Measurements from ENCODE around the gene DHX58.

DHX58 gene

GRCh38 chr17:42109086-42109485, 3.4 kb downstream of the DHX58 start:
- DNase-seq: no peak

DNA sequence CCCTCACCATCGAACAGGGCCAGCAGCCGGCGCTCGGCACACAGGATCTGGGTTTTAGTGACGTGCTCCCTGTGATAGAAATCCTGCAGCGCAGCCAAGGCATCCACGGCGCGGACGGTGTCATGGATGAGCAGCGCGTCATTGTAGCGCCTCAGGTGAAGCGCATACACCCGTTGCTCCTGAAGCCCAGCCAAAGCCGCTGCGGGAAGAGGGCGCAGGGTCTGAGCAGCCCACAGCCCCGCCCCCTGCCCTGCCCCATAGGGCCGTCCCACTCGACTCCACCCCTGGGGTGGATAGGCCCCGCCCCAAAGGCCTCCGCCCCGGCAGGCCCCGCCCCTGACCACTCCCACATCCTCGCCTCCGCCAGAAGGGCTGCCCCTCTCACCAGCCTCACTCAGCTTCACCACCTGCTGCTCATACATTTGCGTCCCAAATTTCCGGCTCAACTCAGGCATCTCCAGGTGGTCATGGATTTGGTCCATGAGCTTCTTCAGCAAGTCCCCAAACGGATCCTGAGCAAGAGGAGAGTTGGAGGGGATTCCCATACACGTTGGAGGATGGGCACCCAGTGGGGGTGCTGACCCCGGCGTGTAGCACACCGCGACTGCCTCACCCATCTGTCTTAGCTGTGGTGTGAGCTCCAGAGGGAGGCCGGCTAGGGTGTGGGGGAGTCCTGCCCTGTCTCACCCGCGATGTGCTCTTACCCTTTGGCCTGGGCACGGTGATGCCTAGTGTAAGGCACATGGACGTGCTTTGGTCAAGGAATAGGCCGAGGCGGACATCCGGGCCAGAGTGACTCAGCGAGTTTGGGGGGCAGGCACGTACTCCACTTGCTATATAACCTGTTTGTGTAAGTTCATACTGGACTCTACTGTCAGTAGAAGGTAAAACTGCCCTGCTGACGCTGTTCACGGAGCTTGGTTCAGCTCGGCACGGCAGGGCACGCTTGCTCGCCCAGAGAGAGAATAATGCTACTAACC, 4.6 kb downstream of the DHX58 start:
- peak; percentile 69 to 72 for DNase-seq

DNA sequence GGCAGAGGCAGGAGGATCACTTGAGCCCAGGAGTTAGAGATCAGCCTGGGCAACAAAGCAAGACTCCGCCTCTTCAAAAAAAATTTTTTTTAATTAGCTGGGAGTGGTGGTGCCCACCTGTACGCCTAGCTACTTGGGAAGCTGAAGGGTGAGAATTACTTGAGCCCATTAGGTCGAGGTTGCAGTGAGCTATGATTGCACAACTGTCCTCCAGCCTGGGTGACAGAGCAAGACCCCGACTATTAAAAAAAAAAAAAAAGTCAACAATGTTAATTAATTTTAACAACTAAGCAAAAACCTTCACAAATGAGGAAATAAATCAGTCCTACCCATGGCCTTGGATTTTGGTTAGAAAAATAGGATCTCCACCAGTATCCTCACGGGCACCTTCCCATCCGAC, 5.4 kb downstream of the DHX58 start:
- DNase-seq: no peak

DNA sequence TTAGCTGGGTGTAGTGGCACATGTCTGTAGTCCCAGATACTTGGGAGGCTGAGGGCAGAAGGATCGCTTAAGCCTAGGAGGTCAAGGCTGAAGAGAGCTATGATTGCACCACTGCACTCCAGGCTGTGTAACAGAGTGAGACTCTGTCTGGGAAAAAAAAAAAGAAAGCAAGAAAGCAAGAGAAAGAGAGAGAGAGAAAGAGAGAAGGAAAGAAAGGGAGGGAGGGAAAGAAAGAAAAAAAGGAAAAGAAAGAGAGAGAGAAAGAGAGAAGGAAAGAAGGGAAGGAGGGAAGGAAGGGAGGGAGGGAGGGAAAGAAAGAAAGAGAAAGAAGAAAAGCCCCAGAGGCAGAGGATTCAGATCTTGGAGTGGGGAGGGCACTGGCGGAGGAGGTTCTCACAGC, 6.5 kb downstream of the DHX58 start:
- no peak for DNase-seq

- DNase-seq: no peak
Observed at GRCh38 chr17:42104264-42104663, 8.2 kb downstream of the DHX58 start.

GRCh38 chr17:42103221-42103954, 9.1 kb downstream of the DHX58 start:
- DNase-seq: no peak

DNA sequence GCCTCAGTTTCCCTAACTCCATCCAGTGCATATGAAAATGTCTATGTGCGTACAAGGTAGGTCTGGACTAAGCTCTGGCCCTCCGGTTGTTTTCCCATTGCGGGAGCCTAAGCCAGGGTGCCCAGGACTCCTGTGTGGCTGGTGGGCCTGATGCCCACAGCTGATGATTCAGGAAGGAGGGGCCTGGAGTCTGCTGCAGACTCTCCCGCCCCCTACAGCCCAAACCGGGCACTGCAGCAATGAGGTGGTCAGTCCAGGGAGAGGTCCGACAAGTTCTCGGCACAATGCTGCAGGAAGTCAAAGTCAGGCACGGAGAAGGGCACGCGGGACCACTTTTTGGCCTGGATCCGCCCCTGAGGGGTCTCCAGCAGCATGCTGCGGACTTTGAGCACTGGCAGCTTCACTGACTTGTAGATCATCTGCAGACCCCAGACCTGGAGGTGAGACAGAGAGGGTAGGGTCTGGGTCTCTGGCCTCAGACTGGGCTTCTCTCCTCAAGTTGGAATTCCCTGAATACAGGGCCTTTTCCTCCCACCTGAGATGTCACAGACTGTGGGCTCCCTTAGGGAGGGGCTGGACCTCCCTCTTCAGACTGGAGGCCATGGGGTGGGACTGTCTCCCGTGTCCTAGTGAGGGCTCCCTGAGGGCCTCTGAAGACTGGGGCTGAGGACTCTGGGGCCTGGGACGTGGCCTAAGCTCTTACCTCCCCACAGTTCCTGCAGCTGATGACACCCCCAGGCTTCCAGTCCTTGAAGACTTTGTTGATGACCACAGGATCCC, 10.8 kb downstream of the DHX58 start:
- peak; percentile 45 to 47 for DNase-seq

DNA sequence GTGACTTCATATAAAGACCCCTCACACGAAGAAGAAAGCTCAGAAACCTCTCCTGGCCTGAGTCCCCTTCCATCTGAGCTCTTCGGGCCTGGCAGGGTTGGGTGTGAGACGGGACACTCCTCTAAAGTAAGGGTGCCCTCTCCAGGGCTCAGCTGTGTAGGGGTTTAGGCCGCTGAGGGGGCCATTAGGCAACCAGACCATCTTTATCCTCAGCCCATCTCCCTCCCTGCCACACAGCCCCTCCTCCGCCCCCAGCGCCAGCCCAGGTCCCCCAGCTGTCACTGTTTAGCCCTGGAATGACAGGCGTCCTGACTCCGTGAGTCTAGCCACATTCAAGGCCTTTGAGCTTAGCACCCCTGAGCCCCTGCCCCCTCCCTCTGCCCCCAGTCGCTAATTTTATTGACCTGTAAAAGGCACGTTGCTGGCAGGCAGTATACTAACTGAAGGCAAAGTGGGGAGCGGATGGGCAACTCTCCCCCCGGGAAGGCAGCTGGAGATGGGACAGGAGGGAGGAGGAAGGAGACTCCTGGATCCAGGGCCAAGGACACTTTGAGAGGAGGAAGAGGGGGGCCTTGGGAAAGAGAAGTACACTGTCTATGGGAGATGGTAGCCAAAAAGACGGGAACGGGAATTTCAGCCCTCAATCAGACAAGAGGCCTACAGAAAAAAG, 13.6 kb downstream of the DHX58 start:
- DNase-seq: no peak

- no peak for DNase-seq
Observed at GRCh38 chr17:42097691-42098631, 14.6 kb downstream of the DHX58 start, which contains the start of gene ZNF385C. TSS of gene ZNF385C (minus strand) at chr17:42098473. CDS start at chr17:42063056, 35,417 bp downstream.

- DNase-seq: no peak
Observed at GRCh38 chr17:42096360-42097111, 16.0 kb downstream of the DHX58 start.

DNA sequence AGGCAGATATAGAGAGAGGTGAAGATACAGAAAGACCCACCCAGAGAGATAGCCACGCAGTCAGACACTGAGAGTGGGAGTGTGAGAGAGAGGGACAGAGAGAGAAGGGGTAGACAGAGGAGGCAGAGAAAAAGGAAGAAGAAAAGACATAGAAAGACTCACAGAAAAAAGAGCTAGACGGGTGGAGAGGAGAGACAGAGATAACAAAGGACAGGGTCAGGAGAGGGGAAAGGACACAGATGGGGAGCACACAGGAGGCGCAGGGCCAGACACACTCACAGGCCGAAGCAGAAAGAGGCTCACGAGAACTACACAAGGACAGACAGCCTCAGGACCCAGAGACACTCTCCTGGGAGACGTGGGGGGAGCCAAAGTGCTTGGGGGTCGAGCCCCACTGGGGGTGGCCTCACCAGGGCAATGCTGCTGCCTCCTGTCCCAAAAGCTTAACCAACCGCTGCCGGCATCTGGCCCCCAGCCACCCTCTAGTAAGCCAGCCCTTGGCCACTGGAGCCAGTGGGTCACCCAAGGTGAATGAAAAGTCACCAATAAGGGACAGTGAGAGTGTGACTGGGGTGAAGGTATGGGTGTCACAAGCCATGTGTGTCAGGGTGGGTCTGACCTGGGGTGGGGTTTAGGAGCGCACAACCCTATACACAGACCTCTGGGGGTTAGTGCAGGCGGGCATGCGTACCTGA, 18.0 kb downstream of the DHX58 start:
- DNase-seq: no peak

DNA sequence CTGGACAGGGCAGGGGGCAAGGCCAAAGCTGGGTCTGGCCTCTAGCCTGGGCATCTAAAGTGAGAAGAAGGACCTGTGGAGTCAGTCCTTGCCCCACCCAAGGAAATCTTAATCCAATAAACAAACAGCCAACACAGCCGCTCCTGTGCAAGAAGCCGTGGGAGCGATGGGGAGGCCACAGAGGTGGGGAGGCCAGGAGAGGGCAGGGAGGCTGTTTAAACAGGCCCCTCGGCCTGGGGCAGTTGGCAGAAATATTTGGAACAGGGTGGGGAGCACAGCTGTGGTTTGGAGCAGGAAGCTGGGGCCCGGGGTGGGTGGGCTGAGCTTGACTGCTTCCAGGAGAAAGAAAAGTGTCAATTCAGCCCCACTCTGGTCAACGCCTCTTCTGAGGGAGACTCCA, 19.6 kb downstream of the DHX58 start:
- no peak for DNase-seq

DNA sequence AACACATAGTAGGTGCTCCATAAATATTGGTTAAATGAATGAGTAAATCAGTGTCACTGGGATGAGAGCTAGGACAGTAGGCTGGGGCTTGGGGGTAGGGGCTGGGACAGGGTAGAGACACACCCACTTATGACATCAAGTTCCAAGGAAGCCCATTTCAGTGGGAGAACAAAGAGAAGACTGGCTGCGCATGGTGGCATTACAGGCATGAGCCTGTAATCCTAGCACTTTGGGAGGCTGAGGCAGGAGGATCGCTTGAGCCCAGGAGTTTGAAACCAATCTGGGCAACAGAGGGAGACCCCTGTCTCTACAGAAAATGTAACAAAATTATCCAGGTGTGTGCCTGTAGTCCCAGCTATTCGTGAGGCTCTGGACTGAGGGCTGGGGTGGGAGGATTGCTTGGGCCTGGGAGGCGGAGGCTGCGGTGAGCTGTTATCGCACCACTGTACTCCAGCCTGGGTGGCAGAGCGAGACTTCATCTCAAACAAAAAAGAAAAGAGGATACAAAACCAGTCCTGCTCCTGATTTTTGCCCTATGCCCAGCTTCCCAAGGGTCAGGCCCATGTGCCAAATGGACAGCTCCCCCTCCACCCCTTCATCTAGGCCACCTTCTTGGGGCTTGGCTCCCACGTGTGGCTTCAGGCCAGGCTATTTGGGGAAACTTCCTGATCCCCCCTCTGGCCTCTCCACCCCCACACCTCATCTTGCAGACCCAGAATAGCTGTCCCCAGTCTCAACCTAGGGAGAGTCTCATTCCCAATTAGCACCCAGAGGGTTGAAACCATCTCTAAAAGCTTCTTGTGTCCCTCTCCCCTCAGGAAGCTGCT, 21.3 kb downstream of the DHX58 start:
- no peak for DNase-seq

GRCh38 chr17:42088736-42089135, 23.8 kb downstream of the DHX58 start:
- DNase-seq: no peak

- DNase-seq: no peak
Observed at GRCh38 chr17:42087736-42088705, 24.5 kb downstream of the DHX58 start.

DNA sequence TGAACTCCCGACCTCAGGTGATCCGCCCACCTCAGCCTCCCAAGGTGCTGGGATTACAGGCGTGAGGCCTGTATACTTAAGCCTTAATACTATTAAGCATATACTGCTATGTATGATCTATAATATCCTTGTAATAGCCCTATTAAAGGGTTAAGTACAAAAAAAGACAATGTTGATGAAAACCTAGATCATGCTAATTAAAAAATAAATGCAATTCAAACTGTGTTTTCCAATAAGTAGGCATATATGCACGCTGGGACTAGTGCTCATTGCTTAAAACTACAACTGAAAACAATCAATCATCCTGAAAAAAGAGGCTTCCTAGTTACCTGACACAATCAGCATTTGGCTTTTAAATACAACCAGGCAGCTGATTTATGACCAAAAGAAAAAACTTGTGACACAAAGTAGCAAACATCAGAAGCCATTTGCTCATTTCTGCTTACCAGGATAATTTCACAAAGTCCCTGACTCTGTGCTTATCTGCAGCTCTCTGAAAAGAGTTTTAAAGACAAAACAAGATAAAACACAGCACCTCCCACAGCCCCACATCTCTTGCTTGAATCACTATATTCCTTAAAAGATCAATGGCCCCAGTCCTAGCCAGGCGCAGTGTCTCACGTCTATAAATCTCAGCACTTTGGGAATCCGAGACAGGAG, 25.3 kb downstream of the DHX58 start:
- DNase-seq: no peak

DNA sequence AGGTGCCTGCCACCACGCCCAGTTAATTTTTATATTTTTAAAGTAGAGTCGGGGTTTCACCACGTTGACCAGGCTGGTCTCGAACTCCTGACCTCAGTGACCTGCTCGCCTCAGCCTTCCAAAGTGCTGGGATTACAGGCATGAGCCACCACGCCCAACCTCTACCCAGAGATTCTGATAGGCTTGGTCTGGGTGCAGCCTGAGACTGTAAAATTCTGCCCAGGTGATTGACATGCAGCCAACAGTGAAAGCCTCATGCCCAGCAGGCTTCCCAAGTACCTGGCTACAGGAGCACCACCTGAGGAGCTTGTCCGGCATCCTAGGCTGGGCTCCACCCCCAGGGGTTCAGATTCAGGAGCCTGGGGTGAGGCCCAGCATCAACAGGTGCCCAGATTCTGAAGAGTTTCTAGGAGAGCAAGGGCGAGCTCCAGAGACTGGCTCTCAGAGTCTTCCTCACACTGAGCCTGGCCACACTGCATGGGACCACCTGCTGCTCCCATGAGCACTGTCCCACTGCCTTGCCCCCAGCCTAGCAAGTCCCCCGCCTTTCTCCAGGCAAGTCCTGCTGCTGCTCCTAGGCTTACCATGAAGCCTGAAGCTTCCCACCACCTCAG, 30.9 kb downstream of the DHX58 start:
- no peak for DNase-seq

Data from bone marrow (tissue), 2 donors.